Panc1 (cell line): ENCODE data around the gene COLGALT1.

Experiments
- CTCF ChIP-seq: fragments of 450-650 bp; IDR thresholded peaks from 2 replicates; pipeline ENCODE4 v1.5.1; 2017; ENCODE audit warnings: mild to moderate bottlenecking
- POLR2AphosphoS5 ChIP-seq: IDR thresholded peaks from 2 replicates; pipeline ENCODE4 v1.6.1; 2012; ENCODE audit warnings: mild to moderate bottlenecking, low read depth, low read length, moderate library complexity
- SIN3A ChIP-seq: IDR thresholded peaks from 2 replicates; pipeline ENCODE4 v1.6.1; 2012; ENCODE audit warnings: low read depth, mild to moderate bottlenecking, low read length, moderate library complexity, borderline replicate concordance; ENCODE audit not compliant: insufficient read depth
- TCF7L2 ChIP-seq: IDR thresholded peaks from 2 replicates; pipeline ENCODE4 v1.6.1; 2011; ENCODE audit warnings: mild to moderate bottlenecking, low read depth, low read length, inconsistent platforms
- TF ChIP-seq, protein P1 (sequence below), 2 experiments: IDR thresholded peaks; 2 replicates each; pipeline ENCODE4 v1.6.1; 2011 to 2012; ENCODE audit warnings: low read depth in 2 of 2, control low read depth in 1 of 2, low read length in 1 of 2, mild to moderate bottlenecking in 1 of 2, moderate library complexity in 1 of 2; ENCODE audit not compliant: insufficient read depth in 1 of 2

GRCh38 chr19:17602872-17603510 lies 47.5 kb downstream of the COLGALT1 start:
- TF ChIP-seq TCF7L2 (no peak), CTCF (no peak), POLR2AphosphoS5 (no peak), SIN3A (no peak)
- TF ChIP-seq, protein P1, sequence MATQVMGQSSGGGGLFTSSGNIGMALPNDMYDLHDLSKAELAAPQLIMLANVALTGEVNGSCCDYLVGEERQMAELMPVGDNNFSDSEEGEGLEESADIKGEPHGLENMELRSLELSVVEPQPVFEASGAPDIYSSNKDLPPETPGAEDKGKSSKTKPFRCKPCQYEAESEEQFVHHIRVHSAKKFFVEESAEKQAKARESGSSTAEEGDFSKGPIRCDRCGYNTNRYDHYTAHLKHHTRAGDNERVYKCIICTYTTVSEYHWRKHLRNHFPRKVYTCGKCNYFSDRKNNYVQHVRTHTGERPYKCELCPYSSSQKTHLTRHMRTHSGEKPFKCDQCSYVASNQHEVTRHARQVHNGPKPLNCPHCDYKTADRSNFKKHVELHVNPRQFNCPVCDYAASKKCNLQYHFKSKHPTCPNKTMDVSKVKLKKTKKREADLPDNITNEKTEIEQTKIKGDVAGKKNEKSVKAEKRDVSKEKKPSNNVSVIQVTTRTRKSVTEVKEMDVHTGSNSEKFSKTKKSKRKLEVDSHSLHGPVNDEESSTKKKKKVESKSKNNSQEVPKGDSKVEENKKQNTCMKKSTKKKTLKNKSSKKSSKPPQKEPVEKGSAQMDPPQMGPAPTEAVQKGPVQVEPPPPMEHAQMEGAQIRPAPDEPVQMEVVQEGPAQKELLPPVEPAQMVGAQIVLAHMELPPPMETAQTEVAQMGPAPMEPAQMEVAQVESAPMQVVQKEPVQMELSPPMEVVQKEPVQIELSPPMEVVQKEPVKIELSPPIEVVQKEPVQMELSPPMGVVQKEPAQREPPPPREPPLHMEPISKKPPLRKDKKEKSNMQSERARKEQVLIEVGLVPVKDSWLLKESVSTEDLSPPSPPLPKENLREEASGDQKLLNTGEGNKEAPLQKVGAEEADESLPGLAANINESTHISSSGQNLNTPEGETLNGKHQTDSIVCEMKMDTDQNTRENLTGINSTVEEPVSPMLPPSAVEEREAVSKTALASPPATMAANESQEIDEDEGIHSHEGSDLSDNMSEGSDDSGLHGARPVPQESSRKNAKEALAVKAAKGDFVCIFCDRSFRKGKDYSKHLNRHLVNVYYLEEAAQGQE (IDR thresholded peaks at IDR 0.05; ENCODE audit: insufficient read depth in 1 of 2, low read depth in 2 of 2, low read length in 1 of 2): no peak
